B cell (primary cell): Measurements from ENCODE around the gene OLFM2. TPM values are rescaled to one million over a fixed set of nuclear protein-coding genes. Genes with fewer than 3 reads are reported as not detected.

Experiments used
- ATAC-seq: fragments of 200-7000 bp; cut with Tn5 transposase; one replicate; pipeline ENCODE4 v1.10.0; 2021; ENCODE audit warnings: low read depth, mild to moderate bottlenecking, moderate number of reproducible peaks, moderate library complexity
- CTCF ChIA-PET: fragments of 350-600 bp; sonication (Branson Sonifier 250); formaldehyde crosslinking; loops from one replicate; lab custom pipeline; 2021; ENCODE audit warnings: antibody characterized with exemption, inconsistent platforms; lab: Charles Lee
- POLR2A ChIA-PET: fragments of 350-600 bp; sonication (Branson Sonifier 250); formaldehyde crosslinking; loops from one replicate; lab custom pipeline; 2021; ENCODE audit warnings: antibody characterized with exemption; lab: Charles Lee
- DNase-seq: peaks from one replicate; pipeline ENCODE4 v3.0.0; 2013
- H2AFZ ChIP-seq: 2 replicates; pipeline ENCODE4 v1.6.1; 2012; ENCODE audit warnings: mild to moderate bottlenecking, low read depth, low read length; ENCODE audit not compliant: insufficient read depth, poor library complexity, severe bottlenecking
- H3K27ac ChIP-seq, 2 donors: 1 replicate in 1 of 2; 2 replicates in 1 of 2; pipeline ENCODE4 v1.5.1; 2012 to 2013; ENCODE audit warnings: low read length in 2 of 2, mild to moderate bottlenecking in 2 of 2, moderate library complexity in 1 of 2
- H3K27me3 ChIP-seq, 4 experiments: fragments of 200-600 bp in 1 of 4; sonication (generic) in 1 of 4; replicated peaks in 1 of 4; 1 replicate in 2 of 4; 2 replicates in 2 of 4; pipeline versions ENCODE4 v1.6.1 to v1.7.0; 2013 to 2016; ENCODE audit warnings: low read length in 3 of 4, mild to moderate bottlenecking in 2 of 4, mixed read lengths in 1 of 4, moderate library complexity in 1 of 4; ENCODE audit not compliant: insufficient read depth in 4 of 4, control insufficient read depth in 3 of 4; ENCODE audit errors: control extremely low read depth in 1 of 4
- H3K36me3 ChIP-seq, 2 experiments: replicated peaks in 1 of 2; 1 replicate in 1 of 2; 2 replicates in 1 of 2; pipeline versions ENCODE4 v1.6.1 to v1.7.1; 2013; ENCODE audit warnings: low read length in 1 of 2; ENCODE audit not compliant: insufficient read depth in 2 of 2, control insufficient read depth in 1 of 2; ENCODE audit errors: control extremely low read depth in 1 of 2, extremely low read depth in 1 of 2
- H3K4me1 ChIP-seq, 2 donors: fragments of 200-600 bp in 1 of 2; sonication (generic) in 1 of 2; 1 replicate in 1 of 2; 2 replicates in 1 of 2; pipeline versions ENCODE4 v1.5.1 to v1.6.1; 2013 to 2017; ENCODE audit warnings: low read length in 2 of 2; ENCODE audit not compliant: control insufficient read depth in 2 of 2, insufficient read depth in 2 of 2
- H3K4me2 ChIP-seq: replicated peaks from 2 replicates; pipeline ENCODE3; 2012; ENCODE audit warnings: mild to moderate bottlenecking, low read depth, low read length; ENCODE audit not compliant: poor library complexity, severe bottlenecking
- H3K4me3 ChIP-seq, 5 experiments: fragments of 200-600 bp in 1 of 5; sonication (generic) in 1 of 5; 1 replicate in 3 of 5; 2 replicates in 2 of 5; pipeline versions ENCODE4 v1.5.1 to v1.7.0; 2011 to 2016; ENCODE audit warnings: low read length in 4 of 5, mild to moderate bottlenecking in 4 of 5, low read depth in 2 of 5, control low read depth in 1 of 5, moderate library complexity in 1 of 5; ENCODE audit not compliant: insufficient read depth in 1 of 5; ENCODE audit errors: control extremely low read depth in 1 of 5, extremely low read depth in 1 of 5
- H3K79me2 ChIP-seq: fragments of 200-600 bp; sonication (generic); one replicate; pipeline ENCODE4 v1.6.0; 2016; ENCODE audit warnings: low read length; ENCODE audit not compliant: control insufficient read depth, insufficient read depth
- H3K9ac ChIP-seq: fragments of 200-600 bp; sonication (generic); 2 replicates; pipeline ENCODE4 v1.6.1; 2017; ENCODE audit warnings: mild to moderate bottlenecking, low read length, moderate library complexity
- H3K9me3 ChIP-seq, 3 donors: one replicate each; pipeline versions ENCODE4 v1.6.1 to v1.7.1; 2013; ENCODE audit warnings: low read length in 2 of 3; ENCODE audit not compliant: control insufficient read depth in 2 of 3, insufficient read depth in 1 of 3; ENCODE audit errors: control extremely low read depth in 1 of 3
- H4K20me1 ChIP-seq: 2 replicates; pipeline ENCODE4 v1.6.0; 2012; ENCODE audit warnings: mild to moderate bottlenecking, low read length; ENCODE audit not compliant: insufficient read depth, control insufficient read depth, poor library complexity, severe bottlenecking
- H3K27ac Mint-ChIP-seq: one replicate; pipeline ENCODE4 v1.8.0; 2021; ENCODE audit warnings: mixed read lengths
- H3K27me3 Mint-ChIP-seq: one replicate; pipeline ENCODE4 v1.8.0; 2021; ENCODE audit warnings: mixed read lengths
- H3K4me1 Mint-ChIP-seq: one replicate; pipeline ENCODE4 v1.8.0; 2021; ENCODE audit warnings: mixed read lengths
- H3K4me3 Mint-ChIP-seq: one replicate; pipeline ENCODE4 v1.8.0; 2021; ENCODE audit warnings: mixed read lengths
- H3K9me3 Mint-ChIP-seq: one replicate; pipeline ENCODE4 v1.8.0; 2022; ENCODE audit warnings: mixed read lengths; ENCODE audit not compliant: insufficient read depth
- EZH2 ChIP-seq: IDR thresholded peaks from 2 replicates; pipeline ENCODE4 v1.6.1; 2012; ENCODE audit warnings: borderline replicate concordance, low read depth, mild to moderate bottlenecking, moderate library complexity, low read length; ENCODE audit not compliant: insufficient read depth, poor library complexity, severe bottlenecking
- WGBS: methylation state at CpG from one replicate; pipeline ENCODE4 v1.1.5; 2013; ENCODE audit warnings: missing lambda C conversion rate; ENCODE audit not compliant: insufficient coverage; 5-methylcytosine and 5-hydroxymethylcytosine counted together
- intact Hi-C: fragments of 100-400 bp; cut with micrococcal nuclease; formaldehyde crosslinking; loops from one replicate; pipeline ENCODE4 v1.10.0; 2022
- polyA plus RNA-seq: library from polyadenylated mRNA; depleted of rRNA; stranded (reverse); fragments of >200 nt; gene quantifications from 2 replicates; pipeline ENCODE4 v1.2.3, GENCODE V29; 2012
- total RNA-seq, 2 donors: library from RNA; stranded (reverse); fragments of 120-200 nt in 1 of 2; gene quantifications; 1 replicate in 1 of 2; 2 replicates in 1 of 2; pipeline versions ENCODE4 v1.2.3 to v1.2.4, GENCODE V29; 2013 to 2022
- TF ChIP-seq, protein P1 (sequence below): fragments of 200-600 bp; IDR thresholded peaks from one replicate; pipeline ENCODE4 v1.8.0; 2022; ENCODE audit warnings: antibody characterized with exemption, mild to moderate bottlenecking

The OLFM2 gene
- total and polyA plus RNA-seq, 2 donors (not counting 1 experiment from before 2014, with no cell fraction given): 0.15 TPM; not detected in 1

DNA sequence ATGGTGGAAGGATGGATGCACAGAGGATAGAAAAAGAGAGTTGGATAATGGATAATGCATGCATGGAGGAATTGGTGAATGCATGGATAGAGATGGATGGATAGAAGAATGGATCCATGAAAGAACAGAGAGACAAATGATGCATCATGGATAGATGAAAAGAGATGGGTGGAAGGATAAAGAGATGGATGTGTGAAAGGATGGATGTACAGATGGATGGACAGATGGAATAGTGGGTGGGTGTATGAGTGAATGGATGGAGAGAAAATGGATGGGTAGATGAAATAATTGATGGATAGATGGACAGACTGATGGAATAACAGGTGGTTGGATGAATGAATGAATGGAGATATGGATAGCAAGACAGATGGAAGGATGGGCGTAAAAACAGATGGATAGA is 25.7 kb downstream of the OLFM2 start:
- H3K27me3 ChIP-seq: peaks cover 0 to 49% (median 23%) of the 10 kb centered on the region in 4 experiments
- Mint-ChIP-seq H3K4me3 (no peak overlapping the region), H3K27me3 (peaks cover 34% of the 10 kb centered on the region), H3K4me1 (peaks cover 12% of the 10 kb centered on the region), H3K9me3 (peaks cover 3% of the 10 kb centered on the region), H3K27ac (no peak overlapping the region)
- no peak overlapping the region for H3K4me2 ChIP-seq
- no peaks in the 10 kb centered on the region for H3K79me2 ChIP-seq
- H3K36me3 ChIP-seq: no peaks in the 10 kb centered on the region
- H3K9ac ChIP-seq: no peak overlapping the region
- TF ChIP-seq, protein P1, sequence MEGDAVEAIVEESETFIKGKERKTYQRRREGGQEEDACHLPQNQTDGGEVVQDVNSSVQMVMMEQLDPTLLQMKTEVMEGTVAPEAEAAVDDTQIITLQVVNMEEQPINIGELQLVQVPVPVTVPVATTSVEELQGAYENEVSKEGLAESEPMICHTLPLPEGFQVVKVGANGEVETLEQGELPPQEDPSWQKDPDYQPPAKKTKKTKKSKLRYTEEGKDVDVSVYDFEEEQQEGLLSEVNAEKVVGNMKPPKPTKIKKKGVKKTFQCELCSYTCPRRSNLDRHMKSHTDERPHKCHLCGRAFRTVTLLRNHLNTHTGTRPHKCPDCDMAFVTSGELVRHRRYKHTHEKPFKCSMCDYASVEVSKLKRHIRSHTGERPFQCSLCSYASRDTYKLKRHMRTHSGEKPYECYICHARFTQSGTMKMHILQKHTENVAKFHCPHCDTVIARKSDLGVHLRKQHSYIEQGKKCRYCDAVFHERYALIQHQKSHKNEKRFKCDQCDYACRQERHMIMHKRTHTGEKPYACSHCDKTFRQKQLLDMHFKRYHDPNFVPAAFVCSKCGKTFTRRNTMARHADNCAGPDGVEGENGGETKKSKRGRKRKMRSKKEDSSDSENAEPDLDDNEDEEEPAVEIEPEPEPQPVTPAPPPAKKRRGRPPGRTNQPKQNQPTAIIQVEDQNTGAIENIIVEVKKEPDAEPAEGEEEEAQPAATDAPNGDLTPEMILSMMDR: no peak
- TF ChIP-seq EZH2: no peak
- ChIA-PET CTCF (no interaction called here), POLR2A (no interaction called here)
- DNase-seq (no peak), ATAC-seq (no peak)
- 100% methylated on average over 1 of the region's 1 CpG for WGBS
- no peak overlapping the region for H3K27ac ChIP-seq
- intact Hi-C loops: no loop called here
- H2AFZ ChIP-seq: no peak overlapping the region
- H3K9me3 ChIP-seq: peaks cover 0 to 7% (median 0%) of the 10 kb centered on the region in 3 donors
- H3K4me1 ChIP-seq: peaks cover 16 to 21% of the 10 kb centered on the region in 2 donors
- H4K20me1 ChIP-seq: no peaks in the 10 kb centered on the region
- no peak overlapping the region for H3K4me3 ChIP-seq

DNA sequence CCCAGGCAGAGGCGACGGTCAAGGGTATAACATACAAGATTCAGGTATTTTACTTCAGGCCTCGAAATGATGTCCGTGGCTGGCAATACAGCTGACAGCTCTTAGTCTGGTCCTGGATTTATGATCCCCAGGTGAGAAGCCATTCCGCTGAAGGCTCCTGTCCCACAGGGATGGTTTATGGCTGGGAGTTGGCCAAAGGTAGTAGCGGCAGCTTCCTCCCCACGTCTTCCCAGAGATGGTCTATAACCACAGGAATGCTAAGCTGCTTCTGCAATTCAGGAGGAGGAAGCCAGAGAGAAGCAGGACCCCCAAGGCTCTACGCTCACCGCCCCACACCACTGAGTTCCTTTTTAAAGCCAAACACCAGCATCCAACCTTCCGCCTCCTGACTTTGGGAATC is 27.1 kb downstream of the OLFM2 start:
- no peaks in the 10 kb centered on the region for H3K36me3 ChIP-seq
- ChIA-PET POLR2A (no interaction called here), CTCF (interaction anchor here (1.3 kb wide), 1 partner anchor 22 kb away, joined by 3 read pairs; no protein-coding TSS in a partner anchor)
- peaks cover 10 to 14% of the 10 kb centered on the region in 2 donors for H3K4me1 ChIP-seq
- no peak overlapping the region for H3K9ac ChIP-seq
- H3K9me3 ChIP-seq: no peaks in the 10 kb centered on the region
- Mint-ChIP-seq H3K9me3 (peaks cover 3% of the 10 kb centered on the region), H3K27ac (no peak overlapping the region), H3K27me3 (peaks cover 27% of the 10 kb centered on the region), H3K4me1 (peaks cover 9% of the 10 kb centered on the region), H3K4me3 (no peak overlapping the region)
- no peak overlapping the region for H2AFZ ChIP-seq
- 26% methylated on average over 6 of the region's 10 CpGs for WGBS
- H3K79me2 ChIP-seq: no peaks in the 10 kb centered on the region
- H3K27ac ChIP-seq: no peak overlapping the region
- DNase-seq (no peak), ATAC-seq (no peak)
- no peaks in the 10 kb centered on the region for H4K20me1 ChIP-seq
- H3K4me2 ChIP-seq: no peak overlapping the region
- TF ChIP-seq EZH2: no peak
- TF ChIP-seq, protein P1: no peak
- peaks cover 0 to 40% (median 20%) of the 10 kb centered on the region in 4 experiments for H3K27me3 ChIP-seq
- intact Hi-C loops: no loop called here
- H3K4me3 ChIP-seq: no peak overlapping the region
